H1 (cell line): Measurements from ENCODE around the gene TBC1D9. TPM values are rescaled to one million over a fixed set of nuclear protein-coding genes. Genes with fewer than 3 reads are reported as not detected.

ENCODE experiments used
- NANOG ChIP-seq: IDR thresholded peaks from 2 replicates; pipeline ENCODE4 v1.6.1; 2011; ENCODE audit warnings: low read length, low read depth, mild to moderate bottlenecking, inconsistent platforms; ENCODE audit not compliant: insufficient read depth, poor library complexity, severe bottlenecking
- polyA plus RNA-seq, 7 experiments: library from polyadenylated mRNA; depleted of rRNA in 3 of 7; stranded (reverse) in 5 of 7; unstranded in 2 of 7; fragments of >200 nt in 5 of 7; fragments of 200-250 nt in 2 of 7; gene quantifications; 1 replicate in 5 of 7; 2 replicates in 1 of 7; 4 replicates in 1 of 7; pipeline versions ENCODE4 v1.2.1 to v1.2.3, GENCODE V29; 2011 to 2013; ENCODE audit warnings: missing spikeins in 2 of 7, mixed read lengths in 2 of 7
- total RNA-seq: library from RNA; stranded (reverse); fragmentation: NEBNext Ultra II Directional; extraction: Animal tissue kit (Norgen Biotek cat#: 25700); gene quantifications from 2 replicates; pipeline ENCODE4 v1.2.1, GENCODE V29; 2021
- TF ChIP-seq, protein P1 (sequence below), 3 experiments: IDR thresholded peaks; 1 replicate in 2 of 3; 2 replicates in 1 of 3; pipeline versions ENCODE4 v1.5.1 to v1.6.1; 2011; ENCODE audit warnings: low read length in 3 of 3, mild to moderate bottlenecking in 3 of 3, inconsistent platforms in 2 of 3, low read depth in 1 of 3, moderate library complexity in 1 of 3; ENCODE audit not compliant: insufficient read depth in 1 of 3; ENCODE audit errors: control extremely low read depth in 1 of 3

TBC1D9 gene
- total and polyA plus RNA-seq, 2 of the 8 experiments (the other 6 are each of a cell fraction or from before 2014, with no cell fraction given): 0.94 to 1.0 TPM

DNA sequence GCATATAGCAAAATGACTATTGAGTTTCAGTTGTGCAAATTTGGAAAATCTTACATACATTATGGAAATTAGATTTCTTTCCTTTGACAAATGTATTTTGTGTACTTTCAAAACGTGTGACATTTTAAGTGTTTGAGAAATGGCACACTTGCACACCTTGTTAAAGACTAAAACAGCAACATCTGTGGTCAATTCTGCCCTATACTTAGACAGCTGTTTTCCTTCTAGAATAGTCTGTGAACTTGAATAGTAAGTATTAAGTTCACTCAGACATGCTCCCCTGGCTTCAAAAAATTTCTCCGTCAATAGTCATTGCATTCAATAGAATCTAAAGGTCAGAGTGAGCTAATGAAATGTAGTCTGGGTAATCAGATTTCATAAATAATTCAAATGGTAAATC, 21.7 kb upstream of the TBC1D9 start (continued):
- TF ChIP-seq NANOG: no peak
- TF ChIP-seq, protein P1, sequence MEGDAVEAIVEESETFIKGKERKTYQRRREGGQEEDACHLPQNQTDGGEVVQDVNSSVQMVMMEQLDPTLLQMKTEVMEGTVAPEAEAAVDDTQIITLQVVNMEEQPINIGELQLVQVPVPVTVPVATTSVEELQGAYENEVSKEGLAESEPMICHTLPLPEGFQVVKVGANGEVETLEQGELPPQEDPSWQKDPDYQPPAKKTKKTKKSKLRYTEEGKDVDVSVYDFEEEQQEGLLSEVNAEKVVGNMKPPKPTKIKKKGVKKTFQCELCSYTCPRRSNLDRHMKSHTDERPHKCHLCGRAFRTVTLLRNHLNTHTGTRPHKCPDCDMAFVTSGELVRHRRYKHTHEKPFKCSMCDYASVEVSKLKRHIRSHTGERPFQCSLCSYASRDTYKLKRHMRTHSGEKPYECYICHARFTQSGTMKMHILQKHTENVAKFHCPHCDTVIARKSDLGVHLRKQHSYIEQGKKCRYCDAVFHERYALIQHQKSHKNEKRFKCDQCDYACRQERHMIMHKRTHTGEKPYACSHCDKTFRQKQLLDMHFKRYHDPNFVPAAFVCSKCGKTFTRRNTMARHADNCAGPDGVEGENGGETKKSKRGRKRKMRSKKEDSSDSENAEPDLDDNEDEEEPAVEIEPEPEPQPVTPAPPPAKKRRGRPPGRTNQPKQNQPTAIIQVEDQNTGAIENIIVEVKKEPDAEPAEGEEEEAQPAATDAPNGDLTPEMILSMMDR (IDR thresholded peaks at IDR 0.05; ENCODE audit: control extremely low read depth in 1 of 3, insufficient read depth in 1 of 3, low read depth in 1 of 3, low read length in 3 of 3): no peak
